ENCODE results near the gene GSTA1.
"Not testable (repeated sequence)": the region's sequence is repeated elsewhere in the genome, so short reads cannot be mapped to it uniquely, and the experiment has no call there.

GSTA1 gene

DNA sequence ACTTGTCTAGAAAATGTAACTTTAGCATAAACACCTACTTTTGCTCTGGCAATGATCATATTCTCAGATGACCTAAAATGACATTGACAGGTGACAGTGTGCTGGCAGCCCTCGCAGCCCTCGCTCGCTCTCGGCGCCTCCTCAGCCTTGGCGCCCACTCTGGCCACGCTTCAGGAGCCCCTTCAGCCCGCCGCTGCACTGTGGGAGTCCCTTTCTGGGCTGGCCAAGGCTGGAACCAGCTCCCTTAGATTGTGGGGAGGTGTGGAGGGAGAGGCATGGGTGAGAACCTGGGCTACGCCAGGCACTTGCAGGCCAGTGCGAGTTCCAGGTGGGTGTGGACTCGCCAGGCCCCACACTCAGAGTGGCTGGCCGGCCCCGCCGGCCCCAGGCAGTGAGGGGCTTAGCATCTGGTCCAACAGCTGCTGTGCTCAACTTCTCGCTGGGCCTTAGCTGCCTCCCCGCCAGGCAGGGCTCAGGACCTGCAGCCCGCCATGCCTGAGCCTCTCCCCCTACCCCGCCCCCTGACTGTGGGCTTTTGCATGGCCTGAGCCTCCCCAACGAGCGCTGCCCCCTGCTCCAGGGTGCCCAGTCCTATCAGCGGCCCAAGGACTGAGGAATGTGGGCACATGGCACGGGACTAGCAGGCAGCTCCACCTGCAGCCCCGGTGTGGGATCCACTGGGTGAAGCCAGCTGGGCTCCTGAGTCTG, 17.2 kb downstream of the GSTA1 start:
- TF ChIP-seq, protein P1, sequence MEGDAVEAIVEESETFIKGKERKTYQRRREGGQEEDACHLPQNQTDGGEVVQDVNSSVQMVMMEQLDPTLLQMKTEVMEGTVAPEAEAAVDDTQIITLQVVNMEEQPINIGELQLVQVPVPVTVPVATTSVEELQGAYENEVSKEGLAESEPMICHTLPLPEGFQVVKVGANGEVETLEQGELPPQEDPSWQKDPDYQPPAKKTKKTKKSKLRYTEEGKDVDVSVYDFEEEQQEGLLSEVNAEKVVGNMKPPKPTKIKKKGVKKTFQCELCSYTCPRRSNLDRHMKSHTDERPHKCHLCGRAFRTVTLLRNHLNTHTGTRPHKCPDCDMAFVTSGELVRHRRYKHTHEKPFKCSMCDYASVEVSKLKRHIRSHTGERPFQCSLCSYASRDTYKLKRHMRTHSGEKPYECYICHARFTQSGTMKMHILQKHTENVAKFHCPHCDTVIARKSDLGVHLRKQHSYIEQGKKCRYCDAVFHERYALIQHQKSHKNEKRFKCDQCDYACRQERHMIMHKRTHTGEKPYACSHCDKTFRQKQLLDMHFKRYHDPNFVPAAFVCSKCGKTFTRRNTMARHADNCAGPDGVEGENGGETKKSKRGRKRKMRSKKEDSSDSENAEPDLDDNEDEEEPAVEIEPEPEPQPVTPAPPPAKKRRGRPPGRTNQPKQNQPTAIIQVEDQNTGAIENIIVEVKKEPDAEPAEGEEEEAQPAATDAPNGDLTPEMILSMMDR (conservative IDR thresholded peaks at IDR 0.05), result no peak
- no peak for TF ChIP-seq ZFX (IDR thresholded peaks at IDR 0.05)
- H3K27ac ChIP-seq, result peak overlapping the region; percentile 98

DNA sequence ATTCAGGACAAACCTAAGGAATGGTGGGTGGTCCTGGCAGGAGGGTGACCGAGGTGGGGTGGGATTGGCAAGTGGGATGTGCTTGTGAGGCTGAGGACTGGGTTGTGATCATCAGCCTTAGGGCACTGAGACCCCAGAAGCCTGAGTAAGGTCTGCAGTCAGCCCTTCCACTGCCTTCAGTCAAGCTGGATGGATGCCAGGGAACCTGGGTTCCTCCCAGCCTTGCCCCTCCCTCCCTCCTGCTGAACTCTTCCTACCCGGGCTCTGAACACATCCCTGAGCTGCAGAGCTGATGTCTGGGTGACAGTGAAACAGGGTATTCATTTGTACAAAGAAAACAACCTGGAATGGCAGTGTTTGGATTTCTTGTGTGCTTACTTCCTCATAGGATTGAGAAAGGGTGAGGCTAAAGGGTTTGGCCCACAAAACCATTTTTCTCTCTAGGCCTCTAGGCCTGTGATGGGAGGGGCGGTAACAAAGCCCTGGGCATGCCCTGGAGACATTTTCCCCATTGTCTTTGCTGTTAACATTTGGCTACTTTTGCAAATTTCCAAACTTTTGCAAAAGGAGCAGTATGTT, 20.8 kb downstream of the GSTA1 start:
- peak overlapping the region; percentile 25; the same call in 1 of the 2 replicates for H3K27ac ChIP-seq

DNA sequence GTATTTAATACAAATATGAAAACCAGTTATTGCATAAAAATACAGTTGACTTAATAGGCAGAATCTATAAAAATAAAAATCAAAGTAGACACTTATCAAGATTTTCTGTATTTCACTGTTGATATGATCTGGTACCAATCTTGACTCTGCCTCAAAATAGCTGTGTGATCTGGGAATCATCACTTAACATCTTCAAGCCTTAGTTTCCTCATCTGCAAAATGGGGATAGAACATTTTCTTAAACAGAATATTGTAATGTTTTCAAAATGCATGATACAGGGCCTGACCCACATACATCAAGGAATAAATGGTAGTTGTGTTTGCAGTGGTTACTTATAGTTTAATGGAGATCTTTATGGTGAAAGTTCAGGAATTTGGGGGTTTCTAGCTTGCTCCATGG, 21.4 kb downstream of the GSTA1 start:
- not testable (repeated sequence) for H3K27ac ChIP-seq

DNA sequence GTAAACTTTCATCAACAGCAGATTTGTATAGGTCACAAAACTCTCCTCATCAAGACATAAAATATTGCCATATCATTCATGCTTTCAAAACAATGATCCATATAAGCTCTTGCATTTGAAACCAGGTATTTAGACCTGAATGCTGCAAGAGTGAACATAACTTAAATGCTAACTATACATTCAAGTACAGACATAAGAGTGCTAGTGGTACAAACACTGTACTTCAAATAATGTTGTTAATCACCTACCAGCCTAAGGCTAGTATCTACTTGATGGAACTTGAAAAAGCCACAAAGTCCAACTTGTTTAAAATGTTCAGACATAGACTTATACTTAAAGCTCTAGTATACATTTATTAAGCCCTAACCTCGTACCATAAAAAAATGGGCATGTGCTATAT, 24.4 kb downstream of the GSTA1 start:
- H3K27ac ChIP-seq, result no peak overlapping the region
- no peak for TF ChIP-seq ZFX (IDR thresholded peaks at IDR 0.05)
- TF ChIP-seq, protein P1 (conservative IDR thresholded peaks at IDR 0.05), result no peak

DNA sequence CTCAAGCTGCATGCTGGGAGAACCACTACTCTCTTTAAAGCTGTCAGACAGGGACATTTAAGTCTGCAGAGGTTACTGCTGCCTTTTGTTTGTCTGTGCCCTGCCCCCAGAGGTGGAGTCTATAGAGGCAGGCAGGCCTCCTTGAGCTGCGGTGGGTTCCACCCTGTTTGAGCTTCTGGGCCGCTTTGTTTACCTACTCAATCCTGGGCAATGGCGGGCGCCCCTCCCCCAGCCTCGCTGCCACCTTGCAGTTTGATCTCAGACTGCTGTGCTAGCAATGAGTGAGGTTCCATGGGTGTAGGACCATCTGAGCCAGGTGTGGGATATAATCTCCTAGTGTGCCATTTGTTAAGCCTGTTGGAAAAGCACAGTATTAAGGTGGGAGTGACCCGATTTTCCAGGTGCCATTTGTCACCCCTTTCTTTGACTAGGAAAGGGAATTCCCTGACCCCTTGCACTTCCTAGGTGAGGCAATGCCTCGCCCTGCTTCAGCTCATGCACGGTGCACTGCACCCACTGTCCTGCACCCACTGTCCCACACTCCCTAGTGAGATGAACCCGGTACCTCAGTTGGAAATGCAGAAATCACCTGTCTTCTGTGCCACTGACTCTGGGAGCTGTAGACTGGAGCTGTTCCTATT, 26.8 kb downstream of the GSTA1 start:
- not testable (repeated sequence) for H3K27ac ChIP-seq

DNA sequence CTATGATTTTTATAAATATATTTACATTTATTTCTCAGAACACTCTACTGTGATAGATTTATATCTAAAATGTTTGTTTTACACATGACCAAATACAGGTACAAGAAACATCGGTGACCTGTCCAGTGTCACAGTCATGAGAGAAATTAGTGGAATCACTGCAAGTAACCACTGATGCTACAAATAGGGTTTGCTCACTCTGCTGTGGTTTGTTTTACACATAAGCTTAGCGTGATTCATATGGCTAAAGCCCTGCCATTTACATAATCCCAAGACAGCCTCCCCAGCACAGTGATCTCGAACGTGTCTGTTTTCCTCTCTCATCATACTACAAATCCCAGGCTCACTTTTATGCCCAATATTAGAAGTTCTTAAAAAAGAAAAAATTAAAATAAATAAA, 34.2 kb downstream of the GSTA1 start:
- H3K27ac ChIP-seq, result not testable (repeated sequence)

DNA sequence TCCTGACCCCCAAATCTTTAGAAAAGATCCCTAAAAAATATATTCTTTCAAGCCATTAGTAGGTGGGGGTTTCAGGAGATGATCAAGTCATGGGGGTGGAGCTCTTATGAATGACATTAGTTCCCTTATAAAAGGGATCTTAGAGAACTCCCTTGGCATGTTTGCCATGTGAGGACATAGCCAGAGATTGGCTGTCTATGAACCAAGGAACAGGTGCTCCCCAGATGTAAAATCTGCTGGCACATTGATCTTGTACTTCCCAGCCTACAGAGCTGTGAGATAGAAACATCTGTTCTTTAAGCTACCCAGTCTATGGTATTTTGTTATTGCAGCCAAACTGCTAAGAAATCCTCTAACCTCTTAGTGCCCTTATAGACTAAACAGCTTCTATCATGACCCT, 36.0 kb downstream of the GSTA1 start:
- H3K27ac ChIP-seq, result not testable (repeated sequence)

DNA sequence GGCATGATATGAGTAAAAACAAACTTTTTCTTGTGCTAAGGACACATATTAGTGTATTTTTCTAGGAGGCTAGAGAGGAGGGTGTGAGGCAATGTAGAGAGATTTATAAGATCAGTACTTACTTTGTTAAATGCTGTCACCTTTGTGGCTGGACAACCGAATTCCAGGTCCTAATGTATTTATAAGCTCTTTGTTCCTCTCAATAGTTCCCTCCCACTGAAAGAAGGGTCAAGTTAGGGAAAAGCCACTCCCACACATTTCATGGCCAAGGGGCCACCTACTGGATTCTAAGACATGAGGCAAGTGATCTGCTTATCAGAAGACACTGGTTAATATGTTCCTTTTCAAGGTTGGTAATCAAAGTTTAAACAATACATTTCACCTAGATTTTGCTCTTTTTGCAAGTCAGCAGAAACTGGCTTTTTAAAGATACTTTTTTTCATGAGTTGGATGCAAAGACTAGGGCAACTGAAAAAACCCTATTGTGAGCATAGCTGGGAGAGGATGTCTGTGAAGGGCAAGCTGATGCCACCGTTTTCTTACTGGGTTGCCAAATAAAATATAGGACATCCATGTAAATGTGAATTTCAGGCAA, 40.2 kb downstream of the GSTA1 start, which contains the start of gene GSTA2:
TSS of gene GSTA2 (minus strand) at position 154 of the 595 bp plus-strand sequence. CDS start 5,528 bp downstream, outside the sequence.
- not testable (repeated sequence) for H3K27ac ChIP-seq

DNA sequence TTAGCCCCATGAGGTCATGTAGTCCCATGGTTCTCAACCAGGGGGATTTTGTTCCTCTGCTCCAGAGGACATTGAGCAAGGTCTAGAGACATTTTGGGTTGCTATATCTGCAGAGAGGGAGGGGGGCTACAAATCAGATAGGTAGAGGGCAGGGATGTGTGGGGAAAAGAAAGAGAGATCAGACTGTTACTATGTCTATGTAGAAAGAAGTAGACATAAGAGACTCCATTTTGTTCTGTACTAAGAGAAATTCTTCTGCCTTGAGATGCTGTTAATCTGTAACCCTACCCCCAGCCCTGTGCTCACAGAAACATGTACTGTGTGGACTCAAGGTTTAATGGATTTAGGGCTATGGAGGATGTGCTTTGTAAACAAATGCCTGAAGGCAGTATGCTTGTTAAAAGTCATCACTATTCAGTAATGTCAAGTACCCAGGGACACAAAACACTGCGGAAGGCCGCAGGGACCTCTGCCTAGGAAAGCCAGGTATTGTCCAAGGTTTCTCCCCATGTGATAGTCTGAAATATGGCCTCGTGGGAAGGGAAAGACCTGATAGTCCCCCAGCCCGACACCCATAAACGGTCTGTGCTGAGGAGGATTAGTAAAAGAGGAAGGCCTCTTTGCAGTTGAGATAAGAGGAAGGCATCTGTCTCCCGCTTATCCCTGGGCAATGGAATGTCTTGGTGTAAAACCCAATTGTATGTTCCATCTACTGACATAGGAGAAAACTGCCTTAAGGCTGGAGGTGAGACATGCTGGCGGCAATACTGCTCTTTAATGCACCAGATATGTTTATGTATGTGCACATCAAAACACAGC, 41.7 kb downstream of the GSTA1 start:
- not testable (repeated sequence) for H3K27ac ChIP-seq

DNA sequence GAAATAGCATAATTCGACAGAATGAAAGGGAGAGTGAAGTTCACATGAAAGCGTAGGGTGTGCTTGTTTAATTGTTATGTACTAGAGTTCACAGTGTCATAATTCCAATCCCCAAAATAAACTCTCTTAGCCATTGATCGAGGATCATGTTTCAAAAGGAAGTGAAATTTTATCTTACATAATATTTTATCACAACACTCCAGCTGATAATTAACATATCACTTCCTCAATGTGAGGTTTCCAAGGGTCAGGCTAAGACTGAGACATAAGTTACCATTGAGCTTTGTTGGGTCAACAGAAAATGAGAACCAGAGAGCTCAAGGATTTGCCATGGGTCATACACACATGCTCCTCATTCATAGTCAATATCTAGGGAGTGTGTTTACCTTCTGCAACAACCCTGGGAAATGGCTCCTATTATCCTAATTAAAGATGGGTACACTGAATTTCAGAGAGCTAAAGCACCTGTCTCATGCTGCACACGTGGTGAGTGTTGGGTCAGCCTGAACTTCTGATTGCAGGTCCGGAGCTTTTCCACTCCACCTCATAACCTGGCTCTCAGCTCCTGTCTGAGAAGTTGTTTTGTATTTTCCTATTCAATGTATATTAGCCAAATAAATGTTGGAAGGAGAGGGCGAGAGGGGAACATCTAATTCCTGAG, 43.4 kb downstream of the GSTA1 start:
- TF ChIP-seq, protein P1 (conservative IDR thresholded peaks at IDR 0.05), result no peak
- TF ChIP-seq ZFX (IDR thresholded peaks at IDR 0.05), result no peak
- no peak overlapping the region for H3K27ac ChIP-seq
